IMR-90 (cell line): ENCODE measurements around the gene ZNF764. TPM values are rescaled to one million over a fixed set of nuclear protein-coding genes. Genes with fewer than 3 reads are reported as not detected.

Source experiments
- ATAC-seq: fragments of 200-7000 bp; cut with Tn5 transposase; 2 replicates; pipeline ENCODE4 v1.9.1; 2020; ENCODE audit warnings: low read depth, mild to moderate bottlenecking, moderate library complexity
- BruUV-seq: library from RNA; stranded (reverse); fragments of 400-500 nt; replicated peaks from 2 replicates; lab custom pipeline; 2021; lab: Mats Ljungman, UMichigan
- CTCF ChIA-PET: fragments of 300-600 bp; formaldehyde crosslinking; extraction: SDS; loops from one replicate; lab custom pipeline; 2021; ENCODE audit warnings: antibody characterized with exemption; lab: Yijun Ruan, JAX
- POLR2A ChIA-PET: fragments of 300-600 bp; sonication (Branson Sonifier 250); formaldehyde crosslinking; loops from one replicate; lab custom pipeline; 2022; ENCODE audit warnings: antibody characterized with exemption; ENCODE audit not compliant: unreplicated experiment; lab: Charles Lee
- DNase-seq: peaks from one replicate; pipeline ENCODE4 v3.0.0; 2013
- H2AFZ ChIP-seq: replicated peaks from 2 replicates; pipeline ENCODE3; 2013; ENCODE audit warnings: low read length, mild to moderate bottlenecking; ENCODE audit not compliant: poor library complexity
- H2AK5ac ChIP-seq: 2 replicates; pipeline ENCODE4 v1.6.1; 2013; ENCODE audit warnings: low read depth, low read length, inconsistent platforms
- H2AK9ac ChIP-seq: replicated peaks from 2 replicates; pipeline ENCODE3; 2013; ENCODE audit warnings: mild to moderate bottlenecking, low read depth, low read length, moderate library complexity; ENCODE audit not compliant: poor library complexity
- H2BK120ac ChIP-seq: 2 replicates; pipeline ENCODE4 v1.6.1; 2013; ENCODE audit warnings: low read depth, low read length, inconsistent platforms
- H2BK15ac ChIP-seq: 3 replicates; pipeline ENCODE4 v1.6.1; 2013; ENCODE audit warnings: low read depth, low read length, inconsistent platforms
- H2BK20ac ChIP-seq: 2 replicates; pipeline ENCODE4 v1.6.1; 2013; ENCODE audit warnings: low read depth, mild to moderate bottlenecking, inconsistent platforms, low read length, moderate library complexity
- H2BK5ac ChIP-seq: 2 replicates; pipeline ENCODE4 v1.6.1; 2013; ENCODE audit warnings: mild to moderate bottlenecking, low read depth, low read length, inconsistent platforms; ENCODE audit not compliant: poor library complexity, severe bottlenecking
- H3K14ac ChIP-seq: replicated peaks from 2 replicates; pipeline ENCODE4 v1.6.1; 2013; ENCODE audit warnings: low read depth, low read length, inconsistent platforms
- H3K18ac ChIP-seq: 2 replicates; pipeline ENCODE4 v1.6.1; 2013; ENCODE audit warnings: low read depth, low read length, control low read depth
- H3K23ac ChIP-seq: 2 replicates; pipeline ENCODE4 v1.6.1; 2013; ENCODE audit warnings: low read depth, low read length, inconsistent platforms
- H3K27ac ChIP-seq: 2 replicates; pipeline ENCODE4 v1.5.1; 2013; ENCODE audit warnings: mild to moderate bottlenecking, control low read depth, low read length; ENCODE audit not compliant: insufficient read depth
- H3K27me3 ChIP-seq: 2 replicates; pipeline ENCODE4 v1.6.1; 2013; ENCODE audit warnings: low read length; ENCODE audit not compliant: control insufficient read depth, insufficient read depth
- H3K36me3 ChIP-seq: 2 replicates; pipeline ENCODE4 v1.6.1; 2013; ENCODE audit warnings: low read length, mixed read lengths; ENCODE audit not compliant: control insufficient read depth, insufficient read depth
- H3K4ac ChIP-seq: 2 replicates; pipeline ENCODE4 v1.6.1; 2013; ENCODE audit warnings: low read depth, low read length, inconsistent platforms
- H3K4me1 ChIP-seq: 2 replicates; pipeline ENCODE4 v1.6.1; 2013; ENCODE audit warnings: low read length, mixed read lengths; ENCODE audit not compliant: control insufficient read depth, insufficient read depth
- H3K4me2 ChIP-seq: 2 replicates; pipeline ENCODE4 v1.6.1; 2013; ENCODE audit warnings: low read depth, mild to moderate bottlenecking, control low read depth, low read length, moderate library complexity
- H3K4me3 ChIP-seq: 2 replicates; pipeline ENCODE4 v1.5.1; 2013; ENCODE audit warnings: low read depth, mild to moderate bottlenecking, control low read depth, low read length, moderate library complexity; ENCODE audit not compliant: insufficient read depth
- H3K56ac ChIP-seq: 2 replicates; pipeline ENCODE4 v1.6.1; 2013; ENCODE audit warnings: low read length, inconsistent platforms; ENCODE audit not compliant: insufficient read depth; ENCODE audit errors: extremely low read depth
- H3K79me1 ChIP-seq, 2 experiments: 2 replicates each; pipeline ENCODE4 v1.6.1; 2013; ENCODE audit warnings: low read length in 2 of 2, inconsistent platforms in 1 of 2, low read depth in 1 of 2
- H3K9ac ChIP-seq: 2 replicates; pipeline ENCODE4 v1.6.1; 2013; ENCODE audit warnings: low read depth, low read length, control low read depth
- H3K9me1 ChIP-seq: 2 replicates; pipeline ENCODE4 v1.6.1; 2013; ENCODE audit warnings: low read length, inconsistent platforms; ENCODE audit not compliant: insufficient read depth
- H3K9me3 ChIP-seq: 2 replicates; pipeline ENCODE4 v1.6.1; 2013; ENCODE audit warnings: low read length; ENCODE audit not compliant: control insufficient read depth, insufficient read depth
- H4K20me1 ChIP-seq: 2 replicates; pipeline ENCODE4 v1.6.1; 2013; ENCODE audit warnings: low read length, inconsistent platforms; ENCODE audit not compliant: insufficient read depth
- H4K5ac ChIP-seq: 2 replicates; pipeline ENCODE4 v1.6.1; 2013; ENCODE audit warnings: mild to moderate bottlenecking, low read depth, low read length, control low read depth
- H4K8ac ChIP-seq, 2 experiments: 2 replicates each; pipeline ENCODE4 v1.6.1; 2013; ENCODE audit warnings: low read depth in 2 of 2, low read length in 2 of 2, control low read depth in 1 of 2, inconsistent platforms in 1 of 2
- H4K91ac ChIP-seq: 2 replicates; pipeline ENCODE4 v1.6.1; 2013; ENCODE audit warnings: low read depth, low read length, inconsistent platforms; ENCODE audit not compliant: insufficient read depth
- CEBPB ChIP-seq: IDR thresholded peaks from 2 replicates; pipeline ENCODE4 v1.6.1; 2012; ENCODE audit warnings: low read depth, low read length, improper control_type of control experiment
- CHD1 ChIP-seq: IDR thresholded peaks from 2 replicates; pipeline ENCODE4 v1.6.1; 2012; ENCODE audit warnings: low read depth, low read length, improper control_type of control experiment
- FOS ChIP-seq: fragments of 150-350 bp; IDR thresholded peaks from 2 replicates; pipeline ENCODE4 v1.6.1; 2016; ENCODE audit warnings: low read depth, low read length
- MAFK ChIP-seq: IDR thresholded peaks from 2 replicates; pipeline ENCODE4 v1.6.1; 2012; ENCODE audit warnings: low read depth, low read length, improper control_type of control experiment
- MAZ ChIP-seq: IDR thresholded peaks from 2 replicates; pipeline ENCODE4 v1.6.1; 2012; ENCODE audit warnings: low read depth, mild to moderate bottlenecking, low read length, improper control_type of control experiment, moderate library complexity, borderline replicate concordance
- NFE2L2 ChIP-seq: fragments of 150-350 bp; IDR thresholded peaks from 2 replicates; pipeline ENCODE4 v1.6.1; 2016; ENCODE audit warnings: low read depth, mild to moderate bottlenecking, low read length
- POLR2A ChIP-seq: IDR thresholded peaks from 2 replicates; pipeline ENCODE4 v1.6.1; 2012; ENCODE audit warnings: mild to moderate bottlenecking, low read depth, low read length
- RAD21 ChIP-seq: IDR thresholded peaks from 2 replicates; pipeline ENCODE4 v1.6.1; 2012; ENCODE audit warnings: low read length, improper control_type of control experiment
- RFX5 ChIP-seq: IDR thresholded peaks from 2 replicates; pipeline ENCODE4 v1.8.0; 2012; ENCODE audit warnings: low read depth, mild to moderate bottlenecking, low read length, moderate library complexity
- SMC3 ChIP-seq: fragments of 150-350 bp; IDR thresholded peaks from 2 replicates; pipeline ENCODE4 v1.6.1; 2016; ENCODE audit warnings: low read depth, mild to moderate bottlenecking, antibody characterized with exemption, low read length, moderate library complexity
- USF2 ChIP-seq: fragments of 150-350 bp; IDR thresholded peaks from 2 replicates; pipeline ENCODE4 v1.6.1; 2017; ENCODE audit warnings: mild to moderate bottlenecking, antibody characterized with exemption, low read length, low read depth
- WGBS, 2 experiments: methylation state at CpG; one replicate each; pipeline versions ENCODE4 v1.1.5 to v1.1.7; 2013; ENCODE audit warnings: missing lambda C conversion rate in 2 of 2; ENCODE audit not compliant: insufficient read length in 1 of 2; ENCODE audit errors: extremely low coverage in 2 of 2; 5-methylcytosine and 5-hydroxymethylcytosine counted together
- dilution Hi-C: fragments of 300-500 bp; cut with HindIII; formaldehyde crosslinking; loops from one replicate; pipeline ENCODE4 v1.14.3; 2018; ENCODE audit warnings: low sequenced_read_pairs; ENCODE audit not compliant: unreplicated experiment
- in situ Hi-C: fragments of 300-500 bp; cut with MboI; formaldehyde crosslinking; loops from 3 replicates; pipeline ENCODE4 v1.14.3; 2019; ENCODE audit warnings: low sequenced_read_pairs, inconsistent platforms, mixed read lengths
- intact Hi-C: fragments of 100-400 bp; cut with micrococcal nuclease; formaldehyde crosslinking; loops from 2 replicates; pipeline ENCODE4 v1.10.0; 2022
- polyA plus RNA-seq, 3 experiments: library from polyadenylated mRNA; depleted of rRNA; stranded (reverse); fragments of >200 nt; gene quantifications; 2 replicates each; pipeline ENCODE4 v1.2.3, GENCODE V29; 2012; ENCODE audit warnings: low replicate concordance in 1 of 3
- total RNA-seq: library from RNA; depleted of rRNA; stranded (reverse); fragments of >200 nt; gene quantifications from 2 replicates; pipeline ENCODE4 v1.2.3, GENCODE V29; 2012
- TF ChIP-seq, protein P1 (sequence below): conservative IDR thresholded peaks from 2 replicates; pipeline ENCODE4 v1.5.1; 2012; ENCODE audit warnings: mild to moderate bottlenecking, low read depth, low read length, improper control_type of control experiment

ZNF764 gene
- total and polyA plus RNA-seq, 2 of the 4 experiments (the other 2 are of a cell fraction), result 2.2 to 4.6 TPM

DNA sequence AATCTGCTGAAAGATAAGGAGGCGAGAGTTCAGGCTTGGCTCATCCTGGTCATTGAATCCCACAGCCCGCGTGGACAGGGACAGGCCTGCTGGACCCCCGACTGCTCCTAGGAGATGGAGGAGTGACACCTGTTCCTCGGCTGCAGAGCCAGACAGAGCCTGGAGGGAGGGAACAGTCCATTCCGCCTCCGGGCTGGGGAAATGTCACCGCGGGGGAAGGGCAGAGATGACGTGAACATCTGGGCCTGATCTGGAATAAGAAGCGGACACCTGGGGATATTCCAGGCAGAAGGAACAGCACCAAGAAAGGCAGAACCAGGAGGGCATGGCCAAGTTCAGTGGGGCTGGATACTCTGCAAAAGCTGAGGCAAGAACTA, 25.0 kb downstream of the ZNF764 start:
- no peak overlapping the region for H3K4me3 ChIP-seq
- intact Hi-C loops, result no loop called here

More for the DNA sequence above, 25.0 kb downstream of the ZNF764 start:
- peaks cover 10% of the 10 kb centered on the region; the same call in 1 of the 2 replicates for H3K9me1 ChIP-seq
- H2AFZ ChIP-seq, result peak overlapping the region; percentile 19
- no peak overlapping the region for H3K4me2 ChIP-seq
- no peak overlapping the region for H2AK5ac ChIP-seq
- H4K91ac ChIP-seq, result no peak overlapping the region
- H4K8ac ChIP-seq, result no peak overlapping the region
- H3K9me3 ChIP-seq, result no peaks in the 10 kb centered on the region
- H2AK9ac ChIP-seq, result peak overlapping the region; percentile 8
- no peak overlapping the region for H2BK20ac ChIP-seq
- ChIA-PET CTCF (interaction anchor here (0.6 kb wide), 1 partner anchor 567 kb away, joined by 3 read pairs; no protein-coding TSS in a partner anchor), POLR2A (no interaction called here)
- WGBS, 2 experiments, result 75% methylated on average over 10 of the region's 11 CpGs; no CpG with 5 or more reads in 1 of the 2 experiments
- no peak overlapping the region for H3K27ac ChIP-seq
- no peaks in the 10 kb centered on the region for H3K27me3 ChIP-seq
- no peak overlapping the region for H3K18ac ChIP-seq
- H3K36me3 ChIP-seq, result peaks cover 5% of the 10 kb centered on the region; the same call in 1 of the 2 replicates
- H3K23ac ChIP-seq, result no peak overlapping the region
- DNase-seq, result no peak
- no peak overlapping the region for H2BK5ac ChIP-seq
- H3K4me1 ChIP-seq, result peaks cover 8% of the 10 kb centered on the region
- no peak overlapping the region for H4K5ac ChIP-seq
- TF ChIP-seq NFE2L2 (no peak), MAZ (no peak), CHD1 (no peak), RFX5 (no peak), CEBPB (no peak), FOS (no peak), SMC3 (no peak), POLR2A (no peak), USF2 (no peak), MAFK (no peak), RAD21 (no peak)
- TF ChIP-seq, protein P1, sequence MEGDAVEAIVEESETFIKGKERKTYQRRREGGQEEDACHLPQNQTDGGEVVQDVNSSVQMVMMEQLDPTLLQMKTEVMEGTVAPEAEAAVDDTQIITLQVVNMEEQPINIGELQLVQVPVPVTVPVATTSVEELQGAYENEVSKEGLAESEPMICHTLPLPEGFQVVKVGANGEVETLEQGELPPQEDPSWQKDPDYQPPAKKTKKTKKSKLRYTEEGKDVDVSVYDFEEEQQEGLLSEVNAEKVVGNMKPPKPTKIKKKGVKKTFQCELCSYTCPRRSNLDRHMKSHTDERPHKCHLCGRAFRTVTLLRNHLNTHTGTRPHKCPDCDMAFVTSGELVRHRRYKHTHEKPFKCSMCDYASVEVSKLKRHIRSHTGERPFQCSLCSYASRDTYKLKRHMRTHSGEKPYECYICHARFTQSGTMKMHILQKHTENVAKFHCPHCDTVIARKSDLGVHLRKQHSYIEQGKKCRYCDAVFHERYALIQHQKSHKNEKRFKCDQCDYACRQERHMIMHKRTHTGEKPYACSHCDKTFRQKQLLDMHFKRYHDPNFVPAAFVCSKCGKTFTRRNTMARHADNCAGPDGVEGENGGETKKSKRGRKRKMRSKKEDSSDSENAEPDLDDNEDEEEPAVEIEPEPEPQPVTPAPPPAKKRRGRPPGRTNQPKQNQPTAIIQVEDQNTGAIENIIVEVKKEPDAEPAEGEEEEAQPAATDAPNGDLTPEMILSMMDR, result no peak
- dilution Hi-C loops, result no loop called here
- in situ Hi-C loops, result no loop called here
- H2BK120ac ChIP-seq, result no peak overlapping the region
- peaks cover 6 to 31% of the 10 kb centered on the region in 2 experiments for H3K79me1 ChIP-seq
- no peak overlapping the region for H3K9ac ChIP-seq
- no TSS peak for BruUV-seq
- H3K56ac ChIP-seq, result no peak overlapping the region
- no peak overlapping the region for H3K14ac ChIP-seq
- no peaks in the 10 kb centered on the region for H4K20me1 ChIP-seq
- no peak overlapping the region for H3K4ac ChIP-seq
- no peak overlapping the region for H2BK15ac ChIP-seq
- no peak for ATAC-seq
